GM19468 (cell line): Measurements from ENCODE around the gene MTMR3.

ENCODE experiments used
- ATAC-seq: cut with Tn5 transposase; IDR thresholded peaks from one replicate; pipeline ENCODE4 v1.9.1; 2021; ENCODE audit warnings: mild to moderate bottlenecking, moderate library complexity, moderate number of reproducible peaks; ENCODE audit not compliant: unreplicated experiment; ENCODE audit errors: extremely low read depth

Gene MTMR3

GRCh38 chr22:29994943-29995342 is 112.0 kb downstream of the MTMR3 start:
- no peak for ATAC-seq

DNA sequence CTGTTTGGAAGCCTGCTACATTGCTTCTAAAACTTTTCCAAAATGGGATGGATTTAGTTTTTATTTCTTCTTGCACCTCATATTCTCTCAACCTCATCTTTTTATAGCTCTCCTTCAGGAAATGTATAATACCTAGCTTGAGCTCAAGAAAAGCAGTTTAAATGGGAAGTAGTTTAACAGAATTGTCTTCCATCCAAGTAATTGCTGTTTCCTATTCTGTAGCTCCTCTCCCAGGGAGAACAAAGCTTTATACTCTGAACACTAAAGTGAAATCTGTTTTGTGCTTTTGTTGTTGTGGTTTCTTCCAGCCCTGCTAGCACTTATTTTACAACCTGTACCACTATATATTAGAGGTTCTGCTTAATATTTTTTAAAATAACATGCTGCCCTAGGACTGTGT is 114.1 kb downstream of the MTMR3 start:
- ATAC-seq, result no peak

DNA sequence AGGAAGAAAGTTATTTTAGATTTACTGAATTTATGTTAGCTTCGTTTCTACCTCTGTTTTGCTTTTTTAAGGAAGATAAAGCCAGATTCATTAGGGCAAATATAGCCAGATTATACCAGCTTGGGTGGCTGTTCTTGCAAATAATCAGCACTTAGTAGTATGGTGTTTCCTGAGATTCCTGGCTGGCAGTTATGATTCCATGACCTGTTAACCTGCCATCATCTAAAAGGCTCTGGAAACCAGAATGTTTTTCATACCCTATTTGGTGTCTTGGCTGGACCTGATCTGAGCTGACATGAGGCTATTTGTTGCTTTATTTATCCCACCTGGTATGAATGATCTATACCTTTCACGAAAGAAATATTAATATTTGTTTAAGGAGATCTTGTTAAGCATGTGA is 114.5 kb downstream of the MTMR3 start:
- ATAC-seq, result no peak

DNA sequence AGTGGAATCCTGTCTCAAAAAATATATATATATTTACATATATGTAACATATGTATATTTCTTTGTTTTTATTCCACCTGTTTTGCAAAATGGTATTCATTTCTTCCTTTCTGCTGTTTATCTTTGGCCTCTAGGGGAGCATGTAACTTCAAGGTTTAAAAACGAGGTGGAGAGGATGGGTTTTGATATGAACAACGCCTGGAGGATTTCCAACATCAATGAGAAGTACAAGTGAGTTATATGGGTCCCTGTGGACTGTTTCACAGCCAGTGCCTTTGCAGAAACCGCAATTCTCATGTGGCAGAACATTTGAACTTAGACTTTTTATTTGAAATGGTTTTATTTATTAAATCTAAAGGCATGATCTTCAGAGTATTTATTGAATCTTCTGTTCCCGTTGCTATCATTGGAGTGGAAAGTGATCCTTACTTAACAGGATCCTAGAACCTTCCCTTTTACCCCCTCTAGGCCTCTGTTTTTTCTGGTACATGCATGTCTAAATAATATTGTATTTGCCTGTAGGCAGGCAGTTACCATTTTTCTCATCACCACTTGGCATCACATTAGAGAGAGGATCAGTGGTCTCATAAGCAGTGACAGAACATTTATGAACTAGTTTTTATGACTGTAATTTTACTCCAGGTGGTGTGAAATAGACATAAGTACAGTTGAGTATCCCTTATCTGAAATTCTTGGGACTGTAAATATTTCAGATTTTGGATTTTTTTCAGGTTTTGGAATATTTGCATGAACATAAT is 115.8 kb downstream of the MTMR3 start:
- no peak for ATAC-seq

DNA sequence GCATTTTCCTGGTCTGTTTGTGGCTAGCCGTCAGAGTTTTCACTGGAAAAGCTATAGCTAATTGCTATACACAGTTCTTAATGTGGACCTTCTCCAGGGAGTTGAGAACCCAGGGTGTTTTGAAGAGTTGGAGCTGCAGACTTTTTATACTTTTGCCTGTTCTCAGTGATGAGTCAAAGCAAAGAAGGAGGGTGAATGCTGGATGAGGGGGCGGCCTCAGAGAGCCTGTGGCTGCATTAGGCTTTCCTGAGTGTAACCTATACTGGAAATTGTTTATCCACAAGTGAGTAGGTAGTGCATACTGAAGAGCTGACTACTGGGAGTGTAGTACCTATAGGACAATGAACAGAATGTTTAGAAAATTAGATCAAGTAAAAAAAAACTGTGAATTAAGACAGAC is 117.6 kb downstream of the MTMR3 start:
- no peak for ATAC-seq

GRCh38 chr22:30001459-30001858 is 118.5 kb downstream of the MTMR3 start:
- ATAC-seq, result no peak

- ATAC-seq, result no peak
Observed at GRCh38 chr22:30002861-30003486, 120.0 kb downstream of the MTMR3 start.

- no peak for ATAC-seq
Observed at GRCh38 chr22:30004101-30004500, 121.1 kb downstream of the MTMR3 start.

- ATAC-seq, result no peak
Observed at GRCh38 chr22:30004694-30005093, 121.7 kb downstream of the MTMR3 start.

- no peak for ATAC-seq
Observed at GRCh38 chr22:30005213-30005857, 122.4 kb downstream of the MTMR3 start.

GRCh38 chr22:30007361-30007760 is 124.4 kb downstream of the MTMR3 start:
- no peak for ATAC-seq

- ATAC-seq, result no peak
Observed at GRCh38 chr22:30008401-30008800, 125.4 kb downstream of the MTMR3 start.

- no peak for ATAC-seq
Observed at GRCh38 chr22:30009478-30009877, 126.5 kb downstream of the MTMR3 start.

DNA sequence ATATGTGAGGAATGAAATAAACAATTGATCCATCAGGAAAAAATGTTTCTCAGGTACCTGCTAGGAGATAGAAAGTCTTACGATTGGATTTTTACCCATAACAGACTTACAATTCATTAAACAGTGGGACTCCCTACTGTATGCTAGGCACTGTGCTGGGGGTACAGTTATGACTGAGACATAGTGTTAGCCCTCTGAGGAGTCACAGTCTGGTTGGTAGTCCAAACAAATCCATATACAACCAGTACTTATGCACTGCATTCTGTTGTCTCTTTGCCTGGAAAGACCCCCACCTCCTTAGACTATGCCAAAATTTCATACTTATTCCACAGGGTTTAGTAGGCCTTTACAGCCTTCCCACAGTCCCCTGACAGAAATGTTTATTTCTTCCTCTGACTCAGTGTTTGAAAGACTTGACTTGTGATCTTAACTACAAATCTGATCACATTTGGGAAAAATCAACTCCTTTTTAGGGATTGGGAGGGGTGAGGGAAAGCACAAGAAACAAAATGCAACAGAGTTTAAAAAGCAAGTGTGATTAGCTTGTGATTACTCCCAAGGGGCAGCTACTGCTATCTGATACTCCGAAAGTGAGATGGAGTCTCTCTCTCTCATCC is 127.9 kb downstream of the MTMR3 start:
- no peak for ATAC-seq

DNA sequence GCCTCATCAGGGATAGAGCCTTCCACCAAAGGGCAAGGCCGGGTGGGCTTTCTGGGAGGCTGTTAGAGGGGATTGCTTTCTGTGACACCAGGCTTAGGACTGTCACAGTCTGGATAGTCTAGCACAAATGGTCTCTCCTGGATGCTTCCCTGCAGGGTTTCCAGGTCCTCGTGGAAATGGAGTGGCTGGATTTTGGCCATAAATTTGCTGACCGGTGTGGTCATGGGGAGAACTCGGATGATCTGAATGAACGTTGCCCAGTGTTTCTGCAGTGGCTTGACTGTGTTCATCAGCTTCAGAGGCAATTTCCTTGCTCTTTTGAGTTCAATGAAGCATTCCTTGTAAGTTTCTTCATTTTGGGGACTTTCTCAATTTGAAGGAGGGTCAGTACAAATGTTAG is 130.2 kb downstream of the MTMR3 start:
- ATAC-seq, result no peak

DNA sequence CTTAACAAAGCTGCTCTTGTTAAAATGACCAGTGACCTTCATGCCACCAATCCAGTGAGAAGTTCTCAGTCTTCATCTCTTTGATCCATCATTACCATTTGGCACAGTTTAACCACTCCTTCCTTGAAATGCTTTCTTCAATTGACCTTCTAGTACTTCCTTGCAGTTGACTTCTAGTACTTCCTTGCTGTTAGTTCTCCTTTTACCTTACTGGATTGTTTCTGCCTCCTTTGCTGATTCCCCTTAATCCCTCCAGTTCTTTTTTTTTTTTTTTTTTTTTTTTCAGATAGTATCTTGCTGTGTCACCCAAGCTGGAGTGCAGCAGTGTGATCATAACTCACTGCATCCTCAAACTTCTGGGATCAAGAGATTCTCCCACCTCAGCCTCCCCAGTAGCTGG is 131.3 kb downstream of the MTMR3 start:
- ATAC-seq, result no peak

GRCh38 chr22:30015229-30015797 is 132.3 kb downstream of the MTMR3 start:
- no peak for ATAC-seq

DNA sequence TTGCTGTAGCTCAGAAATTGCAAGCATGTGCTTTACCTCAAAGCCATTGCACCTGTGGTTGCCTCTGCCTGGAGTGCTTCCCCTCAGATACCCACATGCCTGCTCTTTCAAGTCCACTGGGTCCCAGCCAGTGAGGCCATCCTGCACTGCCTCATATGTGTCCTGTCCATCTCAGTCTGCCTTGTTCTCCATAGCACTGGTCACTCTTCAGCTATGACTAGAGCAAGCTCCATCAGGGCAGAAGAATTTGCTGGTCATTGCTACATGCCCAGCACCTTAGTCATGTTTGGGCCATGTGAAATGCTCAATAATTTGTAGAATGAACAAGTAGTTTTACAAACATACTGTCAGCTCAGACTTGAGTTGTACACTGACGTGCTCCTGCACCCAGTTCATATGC is 132.9 kb downstream of the MTMR3 start:
- ATAC-seq, result no peak

DNA sequence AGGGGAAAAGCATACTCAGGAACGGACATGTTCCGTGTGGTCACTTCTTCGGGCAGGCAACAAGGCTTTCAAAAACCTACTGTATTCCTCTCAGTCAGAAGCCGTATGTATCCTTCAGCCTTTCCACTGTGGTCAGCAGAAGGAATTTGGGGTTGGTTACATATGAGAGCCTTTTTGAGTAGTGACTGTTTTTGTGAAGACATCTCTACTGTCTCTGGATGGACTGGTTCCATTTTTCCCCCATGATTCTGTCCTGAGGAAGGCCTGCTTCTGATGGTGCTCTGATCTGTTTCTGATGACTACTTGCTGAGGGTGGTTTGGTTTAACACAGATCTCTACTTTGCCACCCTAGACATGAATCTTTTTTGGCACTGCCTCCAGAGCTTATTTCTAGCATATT is 133.6 kb downstream of the MTMR3 start:
- ATAC-seq, result no peak

GRCh38 chr22:30017375-30018223 is 134.6 kb downstream of the MTMR3 start:
- no peak for ATAC-seq
